OCI-LY1 (cell line): Measurements from ENCODE around the gene ACOT11.

Source experiments
- H2AFZ ChIP-seq: fragments of 200-600 bp; sonication (generic), shearing (Covaris generic); 2 replicates; pipeline ENCODE4 v1.6.0; 2014; ENCODE audit warnings: antibody characterized with exemption, mild to moderate bottlenecking, low read length
- H3F3A ChIP-seq: fragments of 200-600 bp; sonication (generic), shearing (Covaris generic); 2 replicates; pipeline ENCODE4 v1.6.0; 2014; ENCODE audit warnings: mild to moderate bottlenecking, antibody characterized with exemption, low read length, moderate library complexity; ENCODE audit not compliant: insufficient read depth
- H3K27ac ChIP-seq: fragments of 200-600 bp; sonication (generic); 2 replicates; pipeline ENCODE4 v1.5.1; 2014; ENCODE audit warnings: low read length, mixed run types, mild to moderate bottlenecking, low read depth; ENCODE audit not compliant: poor library complexity, severe bottlenecking
- H3K27me3 ChIP-seq: fragments of 200-600 bp; sonication (generic); 2 replicates; pipeline ENCODE4 v1.6.0; 2014; ENCODE audit warnings: antibody characterized with exemption, mild to moderate bottlenecking, low read length, moderate library complexity; ENCODE audit not compliant: insufficient read depth
- H3K36me3 ChIP-seq: fragments of 200-600 bp; sonication (generic); 2 replicates; pipeline ENCODE4 v1.6.1; 2014; ENCODE audit warnings: mild to moderate bottlenecking, antibody characterized with exemption, low read length, moderate library complexity, mixed read lengths; ENCODE audit not compliant: insufficient read depth
- H3K4me1 ChIP-seq: fragments of 200-600 bp; sonication (generic); 2 replicates; pipeline ENCODE4 v1.5.1; 2014; ENCODE audit warnings: mild to moderate bottlenecking, low read length, moderate library complexity; ENCODE audit not compliant: insufficient read depth, severe bottlenecking
- H3K4me2 ChIP-seq: fragments of 200-600 bp; sonication (generic), shearing (Covaris generic); 2 replicates; pipeline ENCODE4 v1.6.1; 2014; ENCODE audit warnings: low read length
- H3K4me3 ChIP-seq: fragments of 200-600 bp; sonication (generic); 2 replicates; pipeline ENCODE4 v1.5.1; 2014; ENCODE audit warnings: low read length, low read depth, mild to moderate bottlenecking, mixed read lengths; ENCODE audit not compliant: poor library complexity, severe bottlenecking
- H3K79me2 ChIP-seq: fragments of 200-600 bp; shearing (Covaris generic); 2 replicates; pipeline ENCODE4 v1.6.1; 2016; ENCODE audit warnings: mixed run types, low read length, mixed read lengths; ENCODE audit not compliant: insufficient read depth
- H3K9ac ChIP-seq: fragments of 200-600 bp; sonication (generic), shearing (Covaris generic); 2 replicates; pipeline ENCODE4 v1.6.1; 2014; ENCODE audit warnings: mild to moderate bottlenecking, low read length, mixed read lengths
- H3K9me2 ChIP-seq: fragments of 200-600 bp; sonication (generic), shearing (Covaris generic); 2 replicates; pipeline ENCODE4 v1.6.1; 2014; ENCODE audit warnings: low read depth, mild to moderate bottlenecking, low read length, mixed read lengths
- H3K9me3 ChIP-seq: fragments of 200-600 bp; shearing (Covaris generic); 2 replicates; pipeline ENCODE4 v1.6.1; 2014; ENCODE audit warnings: low read length, mixed read lengths
- H4K20me1 ChIP-seq: fragments of 200-600 bp; sonication (generic), shearing (Covaris generic); 2 replicates; pipeline ENCODE4 v1.6.0; 2016; ENCODE audit warnings: mild to moderate bottlenecking, low read length; ENCODE audit not compliant: insufficient read depth
- CTCF ChIP-seq: fragments of 200-600 bp; sonication (generic), shearing (Covaris generic); IDR thresholded peaks from 2 replicates; pipeline ENCODE4 v1.5.1; 2017; ENCODE audit warnings: mild to moderate bottlenecking, antibody characterized with exemption, low read length, moderate library complexity, mixed read lengths
- EZH2 ChIP-seq: fragments of 200-600 bp; sonication (generic), shearing (Covaris generic); IDR thresholded peaks from 2 replicates; pipeline ENCODE4 v1.8.0; 2017; ENCODE audit warnings: borderline replicate concordance, mixed run types, mild to moderate bottlenecking, antibody characterized with exemption, low read length, moderate library complexity, mixed read lengths

The ACOT11 gene

GRCh38 chr1:54579337-54579781 lies 31.3 kb downstream of the ACOT11 start:
- no peaks in the 10 kb centered on the region for H3K9me2 ChIP-seq
- H3K36me3 ChIP-seq = no peaks in the 10 kb centered on the region
- peaks cover 4% of the 10 kb centered on the region; the same call in 1 of the 2 replicates for H3K27me3 ChIP-seq
- H3K9me3 ChIP-seq = no peaks in the 10 kb centered on the region
- H2AFZ ChIP-seq = no peak overlapping the region
- no peaks in the 10 kb centered on the region for H3K4me1 ChIP-seq
- no peak overlapping the region for H3K27ac ChIP-seq
- no peak overlapping the region for H3K9ac ChIP-seq
- no peak overlapping the region for H3K4me3 ChIP-seq
- H4K20me1 ChIP-seq = no peaks in the 10 kb centered on the region
- no peaks in the 10 kb centered on the region for H3K79me2 ChIP-seq
- TF ChIP-seq EZH2 (no peak), CTCF (no peak)
- no peaks in the 10 kb centered on the region for H3F3A ChIP-seq
- no peak overlapping the region for H3K4me2 ChIP-seq

GRCh38 chr1:54580856-54581550 lies 33.0 kb downstream of the ACOT11 start:
- H3K9me3 ChIP-seq = no peaks in the 10 kb centered on the region
- H3K79me2 ChIP-seq = no peaks in the 10 kb centered on the region
- H3K9ac ChIP-seq = no peak overlapping the region
- no peak overlapping the region for H2AFZ ChIP-seq
- no peaks in the 10 kb centered on the region for H3F3A ChIP-seq
- H3K9me2 ChIP-seq = no peaks in the 10 kb centered on the region
- no peak overlapping the region for H3K27ac ChIP-seq
- H4K20me1 ChIP-seq = no peaks in the 10 kb centered on the region
- peaks cover 4% of the 10 kb centered on the region; the same call in 1 of the 2 replicates for H3K27me3 ChIP-seq
- H3K36me3 ChIP-seq = no peaks in the 10 kb centered on the region
- H3K4me3 ChIP-seq = no peak overlapping the region
- no peak overlapping the region for H3K4me2 ChIP-seq
- TF ChIP-seq EZH2 (no peak), CTCF (no peak)
- H3K4me1 ChIP-seq = no peaks in the 10 kb centered on the region

- H3K9me3 ChIP-seq = no peaks in the 10 kb centered on the region
- H3K4me1 ChIP-seq = no peaks in the 10 kb centered on the region
- no peak overlapping the region for H2AFZ ChIP-seq
- H3K9me2 ChIP-seq = no peaks in the 10 kb centered on the region
- no peak overlapping the region for H3K4me3 ChIP-seq
- H3K79me2 ChIP-seq = no peaks in the 10 kb centered on the region
- H3K27ac ChIP-seq = no peak overlapping the region
- no peak overlapping the region for H3K9ac ChIP-seq
- no peak overlapping the region for H3K4me2 ChIP-seq
- H3K27me3 ChIP-seq = peaks cover 4% of the 10 kb centered on the region; the same call in 1 of the 2 replicates
- H3K36me3 ChIP-seq = no peaks in the 10 kb centered on the region
- TF ChIP-seq CTCF (no peak), EZH2 (no peak)
- no peaks in the 10 kb centered on the region for H4K20me1 ChIP-seq
- H3F3A ChIP-seq = no peaks in the 10 kb centered on the region
Observed at GRCh38 chr1:54581621-54582035, 33.6 kb downstream of the ACOT11 start.
